Stimulated activated CD4-positive, alpha-beta T cell treated with anti-CD3 and anti-CD28 coated beads, Interleukin-1b, Interleukin-23, amount 100 ng/mL, for 24 hours (primary cell): Measurements from ENCODE around the gene RHPN2.

Experiments
- DNase-seq, 4 experiments: peaks; one replicate each; pipeline ENCODE4 v3.0.0-alpha.2; 2020; ENCODE audit warnings: low read depth in 4 of 4, low spot score in 1 of 4

The RHPN2 gene

DNA sequence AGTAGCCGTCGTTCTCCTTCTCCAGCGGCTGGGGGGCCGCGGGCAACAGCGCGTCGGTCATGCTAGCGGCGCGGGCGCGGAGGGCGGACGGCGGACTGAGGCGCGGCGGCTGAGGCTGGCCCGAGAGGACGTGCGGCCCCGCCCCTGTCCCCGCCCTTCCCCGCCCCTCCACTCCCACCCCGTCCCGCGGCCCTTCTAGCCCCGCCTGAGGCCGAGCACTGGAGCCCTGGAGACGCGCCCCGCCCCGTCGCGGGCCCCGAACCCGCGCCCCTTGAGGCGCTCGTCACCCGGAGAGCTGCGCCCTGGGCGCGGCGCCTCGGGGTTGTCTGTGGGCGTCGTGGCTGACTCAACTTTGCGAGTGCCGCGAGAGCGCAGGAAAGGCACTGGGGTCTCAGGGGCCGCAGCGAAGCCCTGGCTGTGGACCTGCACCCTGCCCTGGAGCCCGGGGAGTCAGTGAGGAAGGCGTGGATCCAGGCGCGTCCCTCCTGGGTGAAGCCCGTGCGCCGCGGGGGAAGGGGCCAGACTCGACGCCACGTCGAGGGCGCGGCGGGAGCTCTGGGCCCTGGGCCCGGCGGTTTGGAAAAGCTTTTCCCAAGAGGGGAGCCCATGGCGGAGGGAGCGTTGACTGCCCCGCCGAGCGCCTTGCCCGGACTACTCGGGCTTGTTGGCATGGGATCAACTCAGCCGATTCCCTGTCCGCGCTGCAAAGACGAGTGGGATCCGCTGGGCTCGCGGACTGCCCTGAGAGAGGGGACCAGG, at the start of gene RHPN2:
Gene RHPN2 (minus strand): TSS at position 97 of the 759 bp plus-strand sequence. CDS start 36 bp downstream, at position 61.
- peak in 3 of 4 experiments; percentile 18 to 62 (median 47) for DNase-seq

DNA sequence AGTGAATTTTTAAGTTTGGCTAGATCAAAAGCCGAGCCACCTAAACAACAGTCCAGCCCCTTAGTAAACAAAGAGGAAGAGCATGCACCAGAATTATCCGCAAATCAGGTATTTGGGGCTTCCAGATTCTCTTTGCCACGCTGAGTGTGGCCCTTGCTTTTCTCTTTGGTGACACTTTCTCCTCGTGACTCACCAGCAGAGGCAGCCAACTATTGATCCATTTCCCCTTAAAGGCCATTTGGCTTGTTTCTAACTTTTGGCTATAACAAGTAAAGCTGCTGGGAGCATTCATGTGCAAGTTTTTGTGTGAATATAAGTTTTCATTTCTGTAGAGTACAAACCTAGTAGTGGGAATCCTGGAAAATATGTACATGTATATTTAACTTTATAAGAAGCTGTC, 49.6 kb upstream of the RHPN2 start:
- DNase-seq: no peak

DNA sequence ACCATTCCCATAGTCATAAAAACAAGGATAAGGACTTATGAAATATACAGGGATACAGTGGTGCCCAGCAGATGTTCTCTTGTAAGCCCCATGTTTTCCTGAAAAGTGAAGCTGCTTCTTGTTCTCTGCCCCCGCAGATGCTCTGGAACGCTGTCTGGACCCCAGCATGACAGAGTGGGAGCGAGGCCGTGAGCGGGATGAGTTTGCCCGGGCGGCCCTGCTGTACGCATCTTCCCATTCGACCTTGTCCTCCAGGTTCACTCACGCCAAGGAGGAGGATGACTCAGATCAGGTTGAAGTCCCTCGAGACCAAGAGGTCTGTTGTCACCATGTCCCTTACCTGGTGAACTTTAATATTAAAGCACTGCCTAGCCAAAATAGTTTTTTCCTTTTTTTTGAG, 46.9 kb upstream of the RHPN2 start:
- no peak for DNase-seq

DNA sequence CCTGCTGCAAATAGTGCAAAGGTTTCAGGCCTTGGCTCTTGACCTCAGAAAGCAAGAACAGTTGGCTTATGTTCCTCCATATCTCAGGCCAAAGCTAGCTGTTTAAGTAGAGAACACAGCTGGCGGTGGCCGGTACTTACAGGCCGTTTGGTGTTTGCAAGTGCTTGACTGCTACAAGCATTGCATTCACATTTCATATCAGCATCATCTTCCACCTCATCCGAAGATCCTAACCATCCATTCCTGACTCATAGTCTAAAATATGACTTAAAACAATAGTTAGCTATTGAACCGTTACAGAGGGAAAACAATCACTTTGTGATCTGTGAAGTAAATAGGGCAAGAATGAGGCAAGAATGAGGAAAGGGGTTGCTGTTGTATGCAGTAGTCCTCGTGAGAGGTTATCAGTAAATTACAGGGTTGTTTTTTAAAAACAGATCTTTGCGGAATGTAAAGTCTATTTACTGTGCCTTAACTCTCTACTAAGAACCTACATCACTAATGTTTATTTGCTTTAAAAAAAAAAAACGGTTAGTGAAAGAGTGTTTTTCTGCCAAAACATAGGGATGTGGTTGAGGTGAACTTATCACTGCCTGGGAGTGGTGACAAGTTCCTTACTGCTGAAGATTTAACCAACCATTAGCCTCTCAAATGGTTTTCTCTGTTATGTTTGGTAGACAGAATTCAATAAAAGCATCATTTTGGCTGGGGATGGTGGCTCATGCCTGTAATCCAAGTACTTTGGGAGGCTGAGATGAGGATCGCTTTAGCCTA, 45.6 kb upstream of the RHPN2 start:
- DNase-seq: no peak

DNA sequence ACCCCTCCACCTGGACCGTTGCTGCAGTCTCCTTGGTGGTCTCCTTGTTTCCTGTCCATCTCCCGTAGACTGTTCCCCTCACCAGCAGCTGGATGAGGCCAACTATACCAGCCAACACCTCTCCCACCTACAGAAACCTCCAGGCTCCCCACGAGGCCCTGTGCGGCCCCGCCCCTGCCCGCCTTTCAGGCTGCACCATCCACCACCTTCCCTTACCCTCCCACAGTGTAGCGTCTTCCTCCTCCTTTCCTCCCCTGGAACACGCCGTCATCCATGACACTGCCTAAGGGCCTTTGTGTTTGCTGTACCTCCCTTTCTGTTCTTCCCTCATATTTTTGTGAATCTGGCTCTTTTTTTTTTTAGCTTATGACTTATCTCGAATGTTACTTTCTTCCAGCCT, 43.5 kb upstream of the RHPN2 start:
- no peak for DNase-seq

DNA sequence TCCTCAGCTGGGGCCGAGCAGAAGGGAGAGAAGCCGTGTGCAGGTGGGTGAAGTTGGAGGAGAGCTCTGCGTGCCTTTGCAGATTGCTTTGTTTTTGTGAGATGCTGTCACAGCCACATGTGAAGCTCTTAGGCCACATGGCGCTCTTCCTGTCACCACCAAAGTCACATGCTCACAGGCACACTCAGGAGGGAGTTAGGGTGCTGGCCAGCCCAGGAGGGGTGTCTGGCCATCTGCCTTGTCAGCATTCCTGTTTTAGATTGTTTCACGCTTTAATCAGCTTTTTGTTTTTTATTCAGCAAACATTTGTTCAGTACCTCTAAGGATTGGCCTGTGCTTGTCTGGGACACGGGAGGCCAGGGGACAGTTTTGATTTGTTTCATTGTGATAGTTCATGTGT, 38.2 kb upstream of the RHPN2 start:
- no peak for DNase-seq

DNA sequence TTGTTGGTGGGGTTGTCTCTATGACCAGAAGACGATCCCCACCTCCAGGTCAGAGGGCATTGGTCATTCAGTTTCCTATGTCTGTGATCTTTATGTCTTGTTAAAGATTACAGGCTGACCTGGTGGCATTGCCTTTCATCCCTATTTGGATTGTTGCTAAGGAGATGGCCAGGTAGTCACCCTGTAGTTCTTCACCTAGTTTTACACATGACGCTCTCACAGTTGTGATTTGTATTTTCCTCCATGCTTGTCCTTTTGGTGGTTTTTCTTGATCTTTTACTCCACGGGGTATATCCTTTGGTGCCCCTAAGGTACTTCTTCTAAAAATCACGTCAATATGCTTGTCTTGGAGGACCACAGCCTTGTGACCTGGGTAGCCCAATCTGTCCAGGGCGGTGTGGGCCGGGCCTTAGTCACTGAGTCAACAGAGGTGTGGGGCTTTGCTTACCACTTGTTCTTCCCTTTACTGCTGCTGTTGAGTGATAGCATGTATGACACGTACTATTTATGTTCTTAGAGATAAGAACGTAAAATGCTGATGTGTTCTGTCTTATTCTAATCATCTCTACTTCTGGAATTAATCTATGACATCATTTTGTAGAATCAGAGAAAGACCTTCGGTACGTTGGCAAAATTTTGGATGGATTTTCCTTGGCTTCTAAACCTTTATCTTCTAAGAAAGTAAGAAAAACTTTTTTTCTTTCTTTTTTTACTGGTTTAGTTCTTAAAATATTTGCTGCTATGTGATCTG, 36.4 kb upstream of the RHPN2 start:
- DNase-seq: no peak

DNA sequence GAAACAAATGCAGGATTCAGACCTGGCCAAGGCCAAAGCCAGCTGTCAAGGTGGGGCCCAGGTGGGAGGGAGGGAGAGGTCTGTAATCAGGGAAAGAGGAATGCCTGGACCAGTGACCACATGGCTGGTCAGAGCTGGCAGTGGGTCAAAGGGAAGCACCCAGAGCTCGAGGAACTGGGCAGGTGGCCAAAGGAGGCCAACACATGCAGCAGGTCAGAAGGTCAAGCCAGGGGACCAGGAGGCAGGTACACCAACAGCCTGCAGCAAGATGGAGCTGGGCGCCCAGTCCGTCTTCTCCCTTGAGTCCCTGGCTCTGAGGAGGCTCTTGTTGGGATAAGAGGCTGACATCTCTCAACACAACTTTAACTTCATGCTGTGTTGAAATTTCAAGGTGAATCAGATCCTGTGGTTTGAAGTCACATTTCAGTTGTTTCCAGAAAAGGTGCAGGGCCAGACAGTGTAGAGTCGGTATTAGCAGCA, 33.4 kb upstream of the RHPN2 start:
- DNase-seq: no peak

DNA sequence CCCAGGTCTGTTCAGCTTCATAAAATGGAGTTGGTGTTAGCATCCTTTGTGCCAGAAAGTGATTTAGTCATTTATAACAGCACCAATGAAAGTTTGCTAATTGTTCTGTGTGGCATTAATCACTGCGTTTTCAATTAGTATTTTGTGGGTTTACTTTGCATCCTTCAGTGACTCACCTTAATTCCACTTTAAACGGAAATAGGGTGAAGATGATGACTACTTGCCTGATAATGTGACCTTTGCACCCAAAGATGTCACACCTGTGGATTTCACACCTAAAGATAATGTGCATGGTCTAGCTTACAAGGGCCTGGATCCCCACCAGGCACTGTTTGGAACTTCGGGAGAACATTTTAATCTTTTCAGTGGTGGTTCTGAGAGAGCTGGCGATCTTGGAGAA, 31.3 kb upstream of the RHPN2 start:
- DNase-seq: no peak

DNA sequence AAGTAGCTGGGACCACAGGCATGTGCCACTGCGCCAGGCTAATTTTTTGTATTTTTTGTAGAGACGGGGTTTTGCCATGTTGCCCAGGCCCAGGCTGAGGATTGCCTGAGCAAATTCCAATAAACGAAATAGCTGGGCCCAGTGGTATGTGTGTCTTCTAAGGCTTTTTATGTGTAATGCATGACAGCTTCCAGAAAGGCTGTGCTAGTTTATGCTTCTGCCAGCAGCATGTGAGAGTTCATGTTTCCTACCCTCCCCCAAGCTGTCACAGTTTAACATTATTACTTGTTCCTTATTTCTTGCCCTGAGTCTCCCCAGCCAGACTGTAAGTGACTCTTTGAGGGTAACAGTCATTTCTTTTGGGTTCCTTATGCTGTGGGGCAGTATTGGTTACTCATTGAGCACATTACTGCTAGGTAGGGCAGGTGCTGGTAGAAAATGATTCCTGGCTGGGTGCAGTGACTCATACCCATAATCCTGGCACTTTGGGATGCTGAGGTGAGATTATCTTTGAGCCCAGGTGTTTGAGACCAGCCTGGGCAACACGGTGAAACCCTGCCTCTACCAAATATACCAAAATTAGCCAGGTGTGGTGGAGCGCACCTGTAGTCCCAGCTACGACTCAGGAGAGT, 29.9 kb upstream of the RHPN2 start:
- DNase-seq: no peak

DNA sequence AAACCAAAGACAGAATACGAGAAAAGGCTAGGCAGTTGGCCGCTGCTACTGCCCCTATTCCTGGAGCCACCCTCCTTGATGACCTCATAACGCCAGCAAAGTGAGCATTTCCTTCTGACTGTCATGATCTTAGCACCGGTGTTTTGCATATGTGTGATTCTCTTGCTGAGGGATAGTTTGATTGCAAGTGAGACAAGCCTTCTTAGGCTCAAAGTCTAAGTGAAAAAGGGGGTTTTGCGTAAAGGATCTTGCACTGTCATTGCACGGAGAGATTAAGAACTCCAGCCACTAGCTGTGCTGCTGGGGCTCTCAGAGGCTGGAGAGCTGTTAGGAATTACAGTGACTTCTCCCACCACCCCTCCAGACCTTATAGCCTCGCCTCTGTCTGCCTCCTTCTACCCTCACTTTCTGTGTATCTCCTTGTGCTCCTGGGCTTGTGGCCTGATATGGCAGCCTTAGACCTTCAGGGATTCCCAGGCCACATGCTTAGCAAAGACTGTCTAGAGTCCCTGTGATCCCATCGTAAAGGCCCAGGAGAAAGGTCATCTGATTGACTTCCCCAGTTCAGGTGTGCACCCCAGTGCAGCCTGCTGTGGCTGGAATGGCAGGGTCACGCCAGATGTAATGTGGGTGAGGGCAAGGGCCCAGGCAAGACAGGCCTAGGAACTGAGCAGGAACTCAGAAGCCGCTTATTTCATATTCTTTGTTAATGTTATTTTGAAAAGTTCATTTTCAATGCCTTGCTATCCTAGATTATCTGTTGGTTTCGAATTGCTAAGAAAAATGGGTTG, 28.9 kb upstream of the RHPN2 start:
- DNase-seq: no peak

DNA sequence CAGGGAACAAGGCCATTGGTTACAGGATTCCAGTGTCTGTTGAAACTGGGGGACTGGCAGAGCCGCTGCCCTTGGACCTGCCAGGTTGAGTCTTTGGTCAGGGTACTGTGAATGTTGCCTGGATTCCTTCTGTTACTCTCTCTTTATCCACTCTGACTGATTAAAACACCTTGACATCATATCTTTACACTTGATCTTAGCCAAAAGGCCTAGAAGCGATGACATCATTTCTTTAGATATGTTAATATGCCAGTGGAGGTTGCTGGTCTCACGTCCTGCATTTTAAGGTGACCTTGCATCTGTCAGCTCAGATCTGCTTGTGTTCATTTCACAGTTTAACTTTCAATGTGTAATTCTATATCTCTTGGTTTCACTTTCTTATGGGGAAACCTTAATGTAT, 25.5 kb upstream of the RHPN2 start:
- no peak for DNase-seq

DNA sequence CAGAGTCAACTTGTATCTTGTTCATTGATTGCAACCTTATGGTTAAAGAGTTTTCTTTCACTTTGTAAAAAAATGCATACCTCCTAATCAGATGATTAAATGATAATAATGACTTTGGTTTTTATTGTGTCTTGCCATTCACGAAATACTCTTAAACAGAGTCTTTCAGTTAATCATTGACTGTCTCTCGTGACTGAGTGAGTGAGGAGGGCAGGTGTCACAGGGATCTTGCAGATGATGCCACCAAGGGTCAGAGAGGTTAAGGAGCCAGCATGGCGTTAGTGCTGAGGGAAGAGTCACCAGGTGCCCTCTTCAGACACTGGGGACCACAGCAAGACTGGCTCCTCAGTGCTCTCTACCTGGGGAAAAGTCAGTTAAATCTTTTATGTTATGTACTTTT, 24.3 kb upstream of the RHPN2 start:
- no peak for DNase-seq

DNA sequence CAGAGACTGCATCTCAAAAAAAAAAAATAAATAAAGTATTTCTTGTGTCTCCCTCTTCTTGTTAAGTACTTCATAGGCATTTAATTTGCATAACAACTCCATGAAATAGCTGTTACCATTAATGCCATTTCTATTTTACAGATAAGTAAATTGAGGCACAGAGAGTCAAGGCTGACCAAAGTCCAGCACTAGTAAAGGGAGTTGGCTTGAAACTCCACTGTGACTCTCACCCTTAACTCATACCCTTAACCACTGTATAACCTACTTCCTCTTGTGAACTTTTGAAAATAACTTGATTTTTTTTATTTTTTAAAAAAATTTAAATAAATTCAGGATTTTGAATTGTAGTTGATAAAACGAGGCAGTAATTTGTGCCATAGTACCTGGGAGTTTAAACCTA, 22.3 kb upstream of the RHPN2 start:
- no peak for DNase-seq

DNA sequence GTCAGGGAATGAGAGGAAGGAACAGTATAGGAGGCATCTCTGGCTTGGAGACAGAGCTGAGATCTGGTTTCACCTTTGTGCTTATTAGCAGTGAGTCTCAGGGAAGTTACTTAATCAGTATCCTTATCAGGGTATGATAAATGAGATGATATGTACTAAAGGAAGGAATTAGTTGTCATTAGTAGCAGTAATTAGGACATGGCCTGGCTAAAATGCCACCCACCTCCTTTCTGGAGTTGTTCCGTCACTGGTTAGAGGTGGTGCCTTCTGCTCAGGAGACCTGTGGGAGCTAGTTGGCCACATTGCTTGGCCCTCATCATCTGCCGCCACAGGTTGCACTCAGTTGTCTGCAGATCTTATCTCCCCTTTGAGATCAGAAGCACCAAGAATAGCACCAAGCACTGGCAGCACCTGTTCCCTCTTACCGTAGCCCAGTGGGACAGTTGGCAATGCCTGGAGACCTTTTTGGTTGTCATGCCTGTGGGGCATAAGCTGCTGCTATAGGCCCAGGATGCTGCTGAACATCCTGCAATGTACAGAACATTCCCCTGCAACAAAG, 21.0 kb upstream of the RHPN2 start:
- DNase-seq: no peak

DNA sequence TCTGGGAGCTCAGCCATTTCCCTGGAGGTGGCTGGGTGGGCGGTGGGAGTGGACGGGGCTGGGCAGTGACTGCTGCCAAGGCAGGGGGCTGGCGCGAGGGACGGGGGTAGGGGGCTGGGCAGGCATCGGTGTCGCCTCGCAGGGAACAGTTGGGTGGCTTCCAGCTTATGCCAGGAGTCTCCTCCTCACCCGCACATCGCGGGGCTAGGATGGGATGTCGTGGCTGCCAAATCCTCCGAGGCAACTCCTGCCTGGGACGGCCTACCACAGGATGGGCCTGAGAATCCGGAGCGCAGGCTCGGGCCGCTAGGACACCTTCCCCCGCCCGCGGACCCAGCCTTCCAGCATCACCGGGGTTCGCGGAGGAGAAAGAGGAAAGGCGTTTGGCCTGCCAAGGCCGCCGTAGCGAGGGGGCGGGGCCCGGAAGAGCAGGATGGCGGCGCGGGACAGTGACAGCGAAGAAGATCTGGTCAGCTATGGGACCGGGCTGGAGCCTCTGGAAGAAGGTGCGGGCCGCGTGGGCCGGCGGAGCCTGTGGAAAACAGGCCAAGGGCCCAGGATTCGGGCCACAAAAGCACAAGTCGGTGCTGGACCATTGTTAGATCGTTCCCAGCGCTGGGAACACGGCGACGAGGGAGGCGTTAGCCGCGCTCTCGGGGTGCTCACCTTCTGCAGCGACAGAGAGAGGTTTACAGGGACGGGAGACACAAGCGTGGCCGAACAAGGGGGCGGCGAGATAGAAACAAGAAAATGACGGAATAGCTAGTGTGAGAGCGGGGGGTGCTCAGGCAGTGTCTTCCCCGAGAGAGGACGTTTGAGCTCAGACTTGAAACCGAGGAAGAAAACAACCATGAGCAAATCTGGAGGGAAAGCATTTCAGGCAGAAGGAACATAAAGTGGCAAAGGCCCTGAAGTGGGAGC, 16.3 kb upstream of the RHPN2 start, which contains the start of gene GPATCH1:
Gene GPATCH1 (plus strand): TSS at position 421 of the 921 bp plus-strand sequence. CDS start 13 bp downstream, at position 434.
- peak; percentile 71 to 78 (median 76) for DNase-seq

DNA sequence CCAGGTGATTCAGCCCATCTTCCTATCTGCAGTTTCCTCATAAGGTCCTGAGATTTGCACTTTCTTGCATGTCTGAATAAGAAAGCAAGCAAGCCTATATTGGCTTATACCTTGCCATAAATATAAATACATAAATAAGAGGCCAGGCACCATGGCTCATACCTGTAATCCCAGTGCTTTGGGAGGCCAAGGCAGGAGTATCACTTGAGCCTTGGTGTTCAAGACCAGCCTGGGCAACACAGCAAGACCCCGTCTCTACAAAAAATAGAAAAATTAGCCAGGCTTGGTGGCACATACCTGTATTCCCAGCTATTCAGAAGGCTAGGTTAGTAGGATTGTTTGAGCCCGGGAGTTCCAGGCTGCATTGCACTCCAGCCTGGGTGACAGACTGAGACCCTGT, 10.8 kb upstream of the RHPN2 start:
- DNase-seq: no peak

DNA sequence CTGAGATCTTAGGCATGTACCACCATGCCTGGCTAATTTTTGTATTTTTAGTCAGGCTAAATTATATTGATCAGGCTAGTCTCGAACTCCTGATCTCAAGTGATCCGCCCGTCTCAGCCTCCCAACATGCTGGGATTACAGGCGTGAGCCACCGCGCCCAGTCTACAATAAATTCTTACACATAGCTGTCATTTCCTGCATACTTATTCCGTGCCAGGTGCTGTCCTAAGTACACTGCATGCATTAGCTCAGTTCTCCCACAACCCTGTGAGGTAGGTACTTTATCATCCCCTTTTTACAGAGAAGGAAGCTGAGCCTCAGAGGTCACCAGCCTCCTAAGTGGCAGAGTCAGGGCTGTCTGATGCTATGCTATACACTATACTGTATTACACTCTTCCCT, 7.2 kb upstream of the RHPN2 start:
- no peak for DNase-seq

DNA sequence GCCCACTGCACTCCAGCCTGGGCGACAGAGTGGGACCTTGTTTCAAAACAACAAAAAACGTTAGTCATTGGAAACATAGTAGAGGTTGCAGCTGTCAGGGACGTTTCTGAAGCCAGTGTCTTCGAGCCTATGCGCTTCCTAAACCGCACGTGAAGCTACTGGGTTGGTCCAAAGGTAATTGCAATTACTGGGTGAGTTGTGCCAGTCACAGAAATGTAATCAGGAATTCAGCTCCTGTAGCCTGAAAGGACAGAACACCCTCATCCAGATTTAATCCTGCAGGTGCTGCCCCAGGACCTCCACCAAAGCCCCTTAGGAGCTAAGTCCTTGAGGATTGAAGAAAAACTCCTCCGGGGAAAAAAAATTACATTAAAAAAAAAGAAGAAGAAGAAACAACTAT, 2.4 kb upstream of the RHPN2 start:
- DNase-seq: no peak
